AG10803 (cell line): Measurements from ENCODE around the gene CYB5R3.
"Not testable (repeated sequence)": the region's sequence is repeated elsewhere in the genome, so short reads cannot be mapped to it uniquely, and the experiment has no call there.

ENCODE experiments used
- DNase-seq: peaks from one replicate; pipeline ENCODE4 v3.0.0; 2010; ENCODE audit warnings: low read depth
- H3K4me3 ChIP-seq: 2 replicates; pipeline ENCODE4 v1.5.1; 2011; ENCODE audit warnings: mild to moderate bottlenecking, low read length, control low read depth
- TF ChIP-seq, protein P1 (sequence below): conservative IDR thresholded peaks from 2 replicates; pipeline ENCODE4 v1.5.1; 2011; ENCODE audit warnings: mild to moderate bottlenecking, low read length, control low read depth, inconsistent platforms

Gene CYB5R3

DNA sequence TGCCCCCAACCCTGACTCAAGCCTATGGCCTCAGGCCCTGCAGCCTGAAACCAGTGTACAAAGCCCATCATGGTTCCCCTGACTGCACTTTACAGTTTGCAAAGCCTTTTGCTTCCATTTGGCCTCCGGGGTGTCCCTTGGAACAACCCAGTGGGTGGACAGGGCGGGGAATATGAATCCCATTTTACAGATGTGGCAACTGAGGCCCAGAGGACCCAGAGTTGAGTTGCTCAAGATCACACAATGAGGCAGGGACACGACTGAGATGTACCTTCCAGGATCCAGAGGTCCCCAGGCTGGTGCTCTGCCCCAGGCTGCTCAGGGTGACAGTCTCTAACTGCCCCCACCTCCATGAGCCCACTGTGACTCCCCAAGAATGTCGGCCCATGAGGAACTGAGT lies 29.1 kb downstream of the CYB5R3 start:
- TF ChIP-seq, protein P1, sequence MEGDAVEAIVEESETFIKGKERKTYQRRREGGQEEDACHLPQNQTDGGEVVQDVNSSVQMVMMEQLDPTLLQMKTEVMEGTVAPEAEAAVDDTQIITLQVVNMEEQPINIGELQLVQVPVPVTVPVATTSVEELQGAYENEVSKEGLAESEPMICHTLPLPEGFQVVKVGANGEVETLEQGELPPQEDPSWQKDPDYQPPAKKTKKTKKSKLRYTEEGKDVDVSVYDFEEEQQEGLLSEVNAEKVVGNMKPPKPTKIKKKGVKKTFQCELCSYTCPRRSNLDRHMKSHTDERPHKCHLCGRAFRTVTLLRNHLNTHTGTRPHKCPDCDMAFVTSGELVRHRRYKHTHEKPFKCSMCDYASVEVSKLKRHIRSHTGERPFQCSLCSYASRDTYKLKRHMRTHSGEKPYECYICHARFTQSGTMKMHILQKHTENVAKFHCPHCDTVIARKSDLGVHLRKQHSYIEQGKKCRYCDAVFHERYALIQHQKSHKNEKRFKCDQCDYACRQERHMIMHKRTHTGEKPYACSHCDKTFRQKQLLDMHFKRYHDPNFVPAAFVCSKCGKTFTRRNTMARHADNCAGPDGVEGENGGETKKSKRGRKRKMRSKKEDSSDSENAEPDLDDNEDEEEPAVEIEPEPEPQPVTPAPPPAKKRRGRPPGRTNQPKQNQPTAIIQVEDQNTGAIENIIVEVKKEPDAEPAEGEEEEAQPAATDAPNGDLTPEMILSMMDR, result no peak
- no peak overlapping the region for H3K4me3 ChIP-seq
- no peak for DNase-seq

DNA sequence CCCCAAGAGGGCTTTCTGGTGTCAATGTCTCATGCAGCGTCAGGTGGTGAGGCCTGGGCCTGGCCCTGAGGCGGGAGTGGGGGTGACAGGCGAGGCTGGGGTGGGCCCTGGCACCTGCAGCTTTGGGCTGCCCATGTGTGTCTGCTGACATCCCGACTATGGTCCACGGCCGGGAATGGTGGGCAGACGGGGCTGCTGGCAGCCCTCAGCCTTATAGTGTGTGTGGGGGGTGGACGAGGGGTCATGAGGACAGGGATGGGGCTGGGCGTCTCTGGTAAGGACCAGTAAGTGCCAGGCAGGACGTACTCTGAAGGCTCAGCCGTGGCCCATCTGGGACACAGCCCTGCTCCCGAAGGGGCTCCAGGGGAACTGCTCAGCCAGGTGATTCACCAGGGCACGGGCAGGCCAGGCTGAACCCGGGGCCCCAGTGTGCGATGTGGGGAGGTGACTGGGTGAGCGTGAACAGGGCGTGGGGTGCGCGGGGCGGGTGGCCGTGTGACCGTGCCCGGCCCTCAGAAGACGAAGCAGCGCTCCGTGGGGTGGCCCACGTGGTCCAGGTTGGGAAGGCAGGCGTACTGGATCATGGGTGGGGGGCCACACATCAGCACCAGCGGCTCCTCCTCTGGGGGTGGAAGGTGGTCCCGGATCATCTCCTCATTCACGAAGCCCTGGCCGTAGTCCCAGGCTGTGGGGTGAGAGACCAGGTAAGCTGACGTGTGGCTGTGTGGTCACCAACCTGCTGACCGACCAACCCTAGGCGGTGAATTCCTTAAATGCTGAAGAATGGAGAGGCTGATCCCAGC lies 29.7 kb downstream of the CYB5R3 start:
- no peak overlapping the region for H3K4me3 ChIP-seq
- TF ChIP-seq, protein P1, result no peak

DNA sequence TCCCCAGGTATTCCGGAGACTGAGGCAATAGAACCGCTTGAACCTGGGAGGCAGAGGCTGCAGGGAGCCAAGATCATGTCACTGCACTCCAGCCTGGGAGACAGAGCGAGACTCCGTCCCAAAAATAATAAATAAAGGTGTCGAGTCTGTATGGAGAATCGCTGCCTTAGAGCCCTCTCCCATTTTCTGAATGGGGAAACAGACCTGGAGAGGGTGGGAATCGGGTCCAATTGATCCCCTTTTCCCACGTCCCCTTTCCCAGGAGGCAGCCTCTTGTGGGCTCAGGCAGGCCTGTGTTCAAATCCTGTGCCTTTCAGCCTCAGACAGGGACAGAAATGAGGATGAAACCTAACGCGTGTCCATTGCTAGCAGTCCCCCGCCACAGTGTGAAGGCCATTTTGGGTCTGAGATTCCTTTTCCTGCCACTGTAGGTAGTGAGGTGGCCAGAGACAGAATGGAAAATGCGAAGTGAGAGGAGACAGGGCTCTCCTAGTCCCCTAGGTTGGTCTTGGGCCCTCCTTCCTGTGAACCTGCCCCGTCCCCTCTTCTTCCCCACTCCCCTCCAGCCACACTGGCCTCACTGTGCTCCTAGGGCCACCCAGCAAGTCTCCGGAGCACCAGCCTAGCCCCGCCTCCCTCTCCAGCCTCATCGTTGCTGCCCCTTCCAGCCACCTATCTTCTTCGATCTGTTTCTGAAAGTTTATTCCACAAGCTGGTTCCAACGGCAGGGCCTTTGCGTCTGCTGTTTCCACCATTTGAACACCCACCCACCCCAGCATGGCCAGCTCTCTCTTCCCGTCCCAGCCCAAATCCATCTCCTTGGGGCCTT lies 31.8 kb downstream of the CYB5R3 start:
- no peak overlapping the region for H3K4me3 ChIP-seq

More for the DNA sequence above, 29.7 kb downstream of the CYB5R3 start:
- DNase-seq, result no peak

DNA sequence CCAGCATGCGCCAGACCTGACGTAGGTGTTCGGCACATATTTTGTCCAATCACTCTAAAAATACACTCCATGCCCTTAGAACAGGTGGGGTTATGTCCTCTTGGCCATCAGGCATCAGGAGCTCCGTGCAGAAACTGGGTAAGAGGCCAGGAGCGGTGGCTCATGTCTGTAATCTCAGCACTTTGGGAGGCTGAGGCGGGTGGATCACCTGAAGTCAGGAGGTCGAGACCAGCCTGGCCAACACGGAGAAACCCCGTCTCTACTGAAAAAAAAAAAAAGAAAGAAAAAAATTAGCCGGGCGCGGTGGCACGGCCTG lies 33.4 kb downstream of the CYB5R3 start:
- H3K4me3 ChIP-seq, result peak overlapping the region; percentile 85

More for the DNA sequence above, 31.8 kb downstream of the CYB5R3 start:
- no peak for DNase-seq
- TF ChIP-seq, protein P1, result no peak

DNA sequence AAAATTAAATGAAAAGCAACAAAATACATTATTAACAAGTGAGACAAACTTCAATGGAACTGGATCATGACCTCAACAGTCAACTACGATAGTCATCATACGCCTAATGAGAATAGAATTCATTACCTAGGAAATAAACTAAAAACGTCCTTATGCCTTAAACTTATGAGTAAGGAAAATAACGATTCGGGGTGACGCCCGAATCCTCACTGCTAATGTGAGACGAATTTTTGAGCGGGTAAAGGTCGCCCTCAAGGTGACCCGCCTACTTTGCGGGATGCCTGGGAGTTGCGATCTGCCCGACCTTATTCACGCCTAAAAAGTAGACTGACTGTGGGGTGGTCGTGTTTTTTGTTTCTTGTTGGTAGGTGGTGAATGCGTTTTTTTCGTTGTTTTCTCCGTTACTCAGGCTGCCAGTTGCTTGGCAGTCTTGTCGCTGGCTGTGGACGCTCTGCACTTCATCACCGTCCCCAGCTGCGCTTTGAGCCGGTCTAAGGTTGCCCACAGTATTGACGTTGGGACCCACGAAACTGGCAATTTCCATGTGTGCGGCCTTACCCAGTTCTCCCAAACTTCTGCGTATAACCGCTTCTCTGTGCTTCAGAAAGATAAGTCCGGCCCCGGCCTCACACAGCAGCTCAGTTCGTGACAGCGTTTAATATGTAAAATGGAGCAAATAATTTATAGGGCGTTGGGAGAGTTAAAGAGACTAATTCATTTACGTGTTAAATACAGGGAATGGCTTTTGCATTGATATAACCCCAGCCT lies 33.9 kb downstream of the CYB5R3 start:
- H3K4me3 ChIP-seq, result peak overlapping the region; percentile 85
- peak; percentile 97 for DNase-seq
- TF ChIP-seq, protein P1, result no peak

More for the DNA sequence above, 33.4 kb downstream of the CYB5R3 start:
- not testable (repeated sequence) for DNase-seq

DNA sequence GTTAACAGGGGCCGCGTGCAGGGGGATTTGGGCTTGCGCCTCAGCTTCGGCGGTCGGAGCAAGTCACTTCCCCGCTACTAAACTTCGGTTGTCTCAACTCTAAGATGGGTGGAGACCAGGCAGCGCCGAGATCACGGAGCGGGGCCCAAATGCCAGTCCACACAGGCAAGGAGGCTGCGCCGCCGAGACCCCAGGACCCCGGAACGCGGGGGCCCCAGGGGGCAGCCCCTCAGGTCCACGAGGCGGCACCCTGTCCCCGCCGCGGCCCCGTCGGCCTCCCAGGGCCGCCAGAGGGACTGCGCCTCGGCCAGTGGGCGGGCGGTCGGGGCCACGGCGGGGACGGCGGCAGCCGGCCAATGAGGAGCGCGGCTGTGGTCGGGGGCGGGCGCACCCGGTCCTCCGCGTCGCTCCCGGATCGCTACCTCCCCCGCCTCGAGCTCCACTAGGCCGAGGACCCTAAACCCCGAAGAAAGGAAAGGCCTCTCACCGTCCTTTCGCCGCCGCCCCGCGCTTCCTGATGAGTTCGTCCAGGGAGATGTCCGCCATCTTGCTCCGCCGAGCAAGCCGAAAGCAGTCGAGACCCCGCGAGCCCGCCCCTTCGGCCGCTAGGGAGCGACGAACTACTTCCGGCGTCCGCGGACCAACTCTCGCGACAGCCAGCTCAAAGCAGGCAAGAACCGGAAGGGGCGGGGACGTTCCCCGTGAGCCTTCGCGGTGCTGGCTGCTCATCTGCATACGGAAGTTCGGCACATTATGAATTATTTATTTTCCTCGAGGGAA lies 34.7 kb downstream of the CYB5R3 start, which contains the start of gene POLDIP3:
TSS of gene POLDIP3 (minus strand) at position 572 of the 780 bp plus-strand sequence. CDS start at position 546, 26 bp downstream.
- DNase-seq, result peak; percentile 98
- TF ChIP-seq, protein P1, result peak; percentile 35
- H3K4me3 ChIP-seq, result peak within 1 kb of the TSS; percentile 85
